Measurements from ENCODE around the gene MED15.
"Not testable (repeated sequence)": the region's sequence is repeated elsewhere in the genome, so short reads cannot be mapped to it uniquely, and the experiment has no call there.

MED15 gene

DNA sequence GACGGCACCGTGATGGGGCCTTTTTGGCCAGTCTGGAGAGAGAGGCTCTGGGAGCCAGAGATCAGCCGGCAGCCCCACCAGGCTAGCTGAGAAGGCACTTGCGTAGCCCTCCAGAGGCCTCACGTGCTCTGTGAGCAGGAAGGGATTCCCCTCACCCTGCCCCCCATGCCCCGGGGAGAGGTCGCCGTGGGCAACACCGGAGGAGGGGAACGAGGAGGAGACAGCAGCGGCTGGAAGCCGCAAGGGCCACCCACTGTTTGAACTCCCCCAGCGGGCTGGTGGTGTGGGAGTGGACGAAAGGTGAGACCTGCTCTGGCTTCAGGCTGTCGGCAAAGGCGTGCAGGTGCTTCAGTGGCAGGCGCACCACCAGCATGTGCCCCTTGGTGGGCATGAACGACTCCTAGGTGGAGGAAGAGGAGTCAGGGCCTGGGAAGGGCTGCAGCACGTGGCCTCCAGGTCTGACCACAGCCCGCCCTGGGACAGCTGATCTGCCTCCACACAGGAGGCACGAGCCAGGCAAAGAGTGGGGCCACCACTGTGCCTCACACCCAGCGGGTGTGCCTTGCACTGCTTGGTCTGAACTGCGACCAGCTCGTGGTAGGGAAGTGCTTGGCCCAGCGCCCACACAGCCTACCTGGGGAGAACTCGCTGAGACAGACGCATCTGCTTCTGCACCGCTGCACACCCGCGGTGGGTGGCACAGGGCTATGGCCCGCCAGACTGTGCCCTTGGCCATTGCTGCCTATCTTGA is 99.9 kb downstream of the MED15 start:
- no peaks in the 10 kb centered on the region for H3K4me1 ChIP-seq (ENCODE audit: control insufficient read depth, insufficient read depth, low read length)
- H3K9ac ChIP-seq (ENCODE audit: low read length): no peak overlapping the region
- H3K36me3 ChIP-seq (ENCODE audit: control insufficient read depth, insufficient read depth, low read length): no peaks in the 10 kb centered on the region
- no peak overlapping the region for H3K4me3 ChIP-seq (ENCODE audit: low read length)
- H3K27ac ChIP-seq (ENCODE audit: low read depth, low read length): no peak overlapping the region
- H3K27me3 ChIP-seq (ENCODE audit: control insufficient read depth, insufficient read depth, low read length): no peaks in the 10 kb centered on the region

- Histone ChIP-seq H3K9ac (ENCODE audit: low read length) (no peak overlapping the region), H3K27ac (ENCODE audit: low read depth, low read length) (no peak overlapping the region), H3K36me3 (ENCODE audit: control insufficient read depth, insufficient read depth, low read length) (no peaks in the 10 kb centered on the region), H3K4me3 (ENCODE audit: low read length) (no peak overlapping the region), H3K27me3 (ENCODE audit: control insufficient read depth, insufficient read depth, low read length) (no peaks in the 10 kb centered on the region), H3K4me1 (ENCODE audit: control insufficient read depth, insufficient read depth, low read length) (no peaks in the 10 kb centered on the region)
Measured at GRCh38 chr22:20610243-20610686, 102.9 kb downstream of the MED15 start.

GRCh38 chr22:20610757-20611156 is 103.3 kb downstream of the MED15 start:
- Histone ChIP-seq H3K4me1 (ENCODE audit: control insufficient read depth, insufficient read depth, low read length) (no peaks in the 10 kb centered on the region), H3K27me3 (ENCODE audit: control insufficient read depth, insufficient read depth, low read length) (no peaks in the 10 kb centered on the region), H3K36me3 (ENCODE audit: control insufficient read depth, insufficient read depth, low read length) (no peaks in the 10 kb centered on the region), H3K9ac (ENCODE audit: low read length) (no peak overlapping the region), H3K4me3 (ENCODE audit: low read length) (no peak overlapping the region), H3K27ac (ENCODE audit: low read depth, low read length) (no peak overlapping the region)

GRCh38 chr22:20611418-20611817 is 104.0 kb downstream of the MED15 start:
- Histone ChIP-seq H3K27me3 (ENCODE audit: control insufficient read depth, insufficient read depth, low read length) (no peaks in the 10 kb centered on the region), H3K27ac (ENCODE audit: low read depth, low read length) (no peak overlapping the region), H3K9ac (ENCODE audit: low read length) (no peak overlapping the region), H3K4me1 (ENCODE audit: control insufficient read depth, insufficient read depth, low read length) (no peaks in the 10 kb centered on the region), H3K36me3 (ENCODE audit: control insufficient read depth, insufficient read depth, low read length) (no peaks in the 10 kb centered on the region), H3K4me3 (ENCODE audit: low read length) (no peak overlapping the region)

GRCh38 chr22:20613301-20613700 is 105.9 kb downstream of the MED15 start:
- no peaks in the 10 kb centered on the region for H3K27me3 ChIP-seq (ENCODE audit: control insufficient read depth, insufficient read depth, low read length)
- H3K36me3 ChIP-seq (ENCODE audit: control insufficient read depth, insufficient read depth, low read length): no peaks in the 10 kb centered on the region
- H3K4me1 ChIP-seq (ENCODE audit: control insufficient read depth, insufficient read depth, low read length): no peaks in the 10 kb centered on the region
- no peak overlapping the region for H3K9ac ChIP-seq (ENCODE audit: low read length)
- H3K27ac ChIP-seq (ENCODE audit: low read depth, low read length): no peak overlapping the region
- no peak overlapping the region for H3K4me3 ChIP-seq (ENCODE audit: low read length)

- H3K27ac ChIP-seq (ENCODE audit: low read depth, low read length): no peak overlapping the region
- no peak overlapping the region for H3K4me3 ChIP-seq (ENCODE audit: low read length)
- no peak overlapping the region for H3K9ac ChIP-seq (ENCODE audit: low read length)
- H3K4me1 ChIP-seq (ENCODE audit: control insufficient read depth, insufficient read depth, low read length): no peaks in the 10 kb centered on the region
- no peaks in the 10 kb centered on the region for H3K27me3 ChIP-seq (ENCODE audit: control insufficient read depth, insufficient read depth, low read length)
- no peaks in the 10 kb centered on the region for H3K36me3 ChIP-seq (ENCODE audit: control insufficient read depth, insufficient read depth, low read length)
Measured at GRCh38 chr22:20615021-20615420, 107.6 kb downstream of the MED15 start.

- Histone ChIP-seq H3K4me1 (ENCODE audit: control insufficient read depth, insufficient read depth, low read length) (no peaks in the 10 kb centered on the region), H3K9ac (ENCODE audit: low read length) (no peak overlapping the region), H3K36me3 (ENCODE audit: control insufficient read depth, insufficient read depth, low read length) (no peaks in the 10 kb centered on the region), H3K27ac (ENCODE audit: low read depth, low read length) (no peak overlapping the region), H3K27me3 (ENCODE audit: control insufficient read depth, insufficient read depth, low read length) (no peaks in the 10 kb centered on the region), H3K4me3 (ENCODE audit: low read length) (no peak overlapping the region)
Measured at GRCh38 chr22:20615533-20616450, 108.4 kb downstream of the MED15 start.

DNA sequence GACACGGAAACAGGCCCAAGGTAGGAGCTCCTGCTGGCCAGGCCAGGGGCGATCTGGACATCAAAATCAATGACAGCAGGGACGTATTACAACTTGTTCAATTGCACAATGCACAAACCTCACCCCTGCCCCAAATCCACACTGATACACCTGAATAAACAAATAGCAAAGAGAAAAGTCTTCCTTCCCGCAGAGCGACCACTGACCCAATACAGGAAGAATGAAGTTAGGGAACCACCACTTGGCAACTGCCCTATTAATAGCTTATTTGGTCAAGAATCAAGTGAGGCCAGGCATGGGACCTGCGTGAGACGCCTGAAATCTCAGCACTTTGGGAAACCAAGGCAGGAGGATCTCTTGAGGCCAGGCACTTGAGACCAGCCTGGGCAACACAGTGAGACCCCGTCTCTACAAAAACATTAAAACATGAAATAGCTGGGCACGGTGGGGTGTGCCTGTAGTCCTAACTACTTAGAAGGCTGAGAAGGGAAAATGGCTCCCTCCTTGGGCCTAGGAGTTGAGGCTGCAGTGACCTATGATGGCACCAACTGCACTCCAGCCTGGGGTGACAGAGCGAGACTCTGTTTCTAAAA is 109.1 kb downstream of the MED15 start:
- Histone ChIP-seq H3K27me3 (ENCODE audit: control insufficient read depth, insufficient read depth, low read length) (no peaks in the 10 kb centered on the region), H3K4me3 (ENCODE audit: low read length) (no peak overlapping the region), H3K27ac (ENCODE audit: low read depth, low read length) (no peak overlapping the region), H3K9ac (ENCODE audit: low read length) (no peak overlapping the region), H3K4me1 (ENCODE audit: control insufficient read depth, insufficient read depth, low read length) (no peaks in the 10 kb centered on the region), H3K36me3 (ENCODE audit: control insufficient read depth, insufficient read depth, low read length) (no peaks in the 10 kb centered on the region)

- H3K9ac ChIP-seq (ENCODE audit: low read length): no peak overlapping the region
- H3K4me1 ChIP-seq (ENCODE audit: control insufficient read depth, insufficient read depth, low read length): no peaks in the 10 kb centered on the region
- H3K36me3 ChIP-seq (ENCODE audit: control insufficient read depth, insufficient read depth, low read length): no peaks in the 10 kb centered on the region
- no peak overlapping the region for H3K27ac ChIP-seq (ENCODE audit: low read depth, low read length)
- H3K27me3 ChIP-seq (ENCODE audit: control insufficient read depth, insufficient read depth, low read length): no peaks in the 10 kb centered on the region
- no peak overlapping the region for H3K4me3 ChIP-seq (ENCODE audit: low read length)
Measured at GRCh38 chr22:20618488-20618887, 111.1 kb downstream of the MED15 start.

DNA sequence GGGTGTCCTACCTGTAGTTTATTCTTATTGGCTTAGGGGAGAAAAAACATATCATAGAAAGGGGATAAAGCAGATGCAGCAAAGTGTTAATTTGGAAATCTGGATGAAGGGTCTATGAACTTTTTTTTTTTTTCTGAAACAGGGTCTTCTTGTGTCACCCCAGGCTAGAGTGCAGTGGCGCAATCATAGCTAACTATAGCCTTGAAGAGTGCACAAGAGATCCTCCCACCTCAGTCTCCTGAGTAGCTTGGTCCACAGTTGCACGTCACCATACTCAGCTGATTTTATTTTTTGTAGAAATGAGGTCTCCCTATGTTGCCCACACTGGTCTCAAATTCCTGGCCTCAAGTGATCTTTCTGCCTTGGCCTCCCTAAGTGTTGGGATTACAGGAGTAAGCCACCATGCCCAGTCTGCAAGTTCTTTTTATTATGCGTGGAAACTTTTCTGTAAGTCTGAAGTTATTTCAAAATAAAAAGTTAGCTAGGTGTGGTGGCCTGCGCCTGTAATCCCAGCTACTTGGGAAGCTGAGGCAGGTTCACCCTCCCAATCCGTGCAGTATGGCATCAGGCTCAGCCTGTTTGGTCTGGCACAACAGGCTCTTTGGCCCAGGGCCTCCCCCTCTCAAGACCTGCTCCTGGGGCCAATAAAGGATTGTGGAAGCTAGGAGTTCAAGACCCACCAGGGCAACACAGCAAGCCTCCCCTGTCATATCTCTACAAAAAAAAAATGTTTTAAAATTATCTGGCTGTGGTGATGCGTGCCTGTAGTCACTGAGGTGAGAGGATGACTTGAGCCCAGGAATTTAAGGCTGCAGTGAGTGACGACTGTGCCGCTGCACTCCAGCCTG is 111.9 kb downstream of the MED15 start:
- no peak overlapping the region for H3K9ac ChIP-seq (ENCODE audit: low read length)
- H3K4me1 ChIP-seq (ENCODE audit: control insufficient read depth, insufficient read depth, low read length): no peaks in the 10 kb centered on the region
- H3K36me3 ChIP-seq (ENCODE audit: control insufficient read depth, insufficient read depth, low read length): no peaks in the 10 kb centered on the region
- H3K27me3 ChIP-seq (ENCODE audit: control insufficient read depth, insufficient read depth, low read length): no peaks in the 10 kb centered on the region
- H3K4me3 ChIP-seq (ENCODE audit: low read length): no peak overlapping the region
- no peak overlapping the region for H3K27ac ChIP-seq (ENCODE audit: low read depth, low read length)

DNA sequence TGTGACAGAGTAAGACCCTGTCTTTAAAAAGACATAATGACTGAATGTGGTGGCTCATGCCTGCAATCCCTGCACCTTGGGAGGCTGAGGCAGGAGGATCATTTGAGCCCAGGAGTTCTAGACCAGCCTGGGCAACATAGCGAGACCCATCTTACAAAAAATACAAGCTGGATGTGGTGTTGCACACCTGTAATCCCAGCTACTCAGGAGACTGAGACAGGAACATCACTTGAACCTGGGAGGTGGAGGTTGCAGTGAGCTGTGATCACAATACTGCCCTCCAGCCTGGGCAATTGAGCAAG is 112.4 kb downstream of the MED15 start:
- H3K36me3 ChIP-seq (ENCODE audit: control insufficient read depth, insufficient read depth, low read length); H3K9ac ChIP-seq (ENCODE audit: low read length); H3K4me3 ChIP-seq (ENCODE audit: low read length); H3K4me1 ChIP-seq (ENCODE audit: control insufficient read depth, insufficient read depth, low read length); H3K27ac ChIP-seq (ENCODE audit: low read depth, low read length); H3K27me3 ChIP-seq (ENCODE audit: control insufficient read depth, insufficient read depth, low read length): not testable (repeated sequence)

GRCh38 chr22:20621162-20621561 is 113.8 kb downstream of the MED15 start:
- H3K27ac ChIP-seq (ENCODE audit: low read depth, low read length): no peak overlapping the region
- no peak overlapping the region for H3K4me3 ChIP-seq (ENCODE audit: low read length)
- no peaks in the 10 kb centered on the region for H3K27me3 ChIP-seq (ENCODE audit: control insufficient read depth, insufficient read depth, low read length)
- no peak overlapping the region for H3K9ac ChIP-seq (ENCODE audit: low read length)
- H3K36me3 ChIP-seq (ENCODE audit: control insufficient read depth, insufficient read depth, low read length): no peaks in the 10 kb centered on the region
- no peaks in the 10 kb centered on the region for H3K4me1 ChIP-seq (ENCODE audit: control insufficient read depth, insufficient read depth, low read length)
